WTC11 (cell line): ENCODE data around the gene ARL6IP6. TPM values are rescaled to one million over a fixed set of nuclear protein-coding genes. Genes with fewer than 3 reads are reported as not detected.

Experiments
- ATAC-seq: fragments of 200-7000 bp; cut with Tn5 transposase; 2 replicates; pipeline ENCODE4 v1.10.0; 2021; ENCODE audit warnings: mild to moderate bottlenecking, moderate library complexity
- CTCF ChIA-PET: fragments of 300-600 bp; sonication (Branson Sonifier 250); formaldehyde crosslinking; loops from one replicate; lab custom pipeline; 2021; ENCODE audit warnings: antibody characterized with exemption; lab: Charles Lee
- POLR2A ChIA-PET: fragments of 350-600 bp; sonication (Branson Sonifier 250); formaldehyde crosslinking; loops from one replicate; lab custom pipeline; 2021; ENCODE audit warnings: antibody characterized with exemption; lab: Charles Lee
- DNase-seq: peaks from one replicate; pipeline ENCODE4 v3.0.0; 2021; ENCODE audit warnings: low spot score
- H3K27ac Mint-ChIP-seq: 2 replicates; pipeline ENCODE4 v1.8.0; 2021; ENCODE audit warnings: mixed read lengths
- H3K27me3 Mint-ChIP-seq: 2 replicates; pipeline ENCODE4 v1.8.0; 2021; ENCODE audit warnings: low read depth, mild to moderate bottlenecking, moderate library complexity, mixed read lengths
- H3K36me3 Mint-ChIP-seq: 2 replicates; pipeline ENCODE4 v1.8.0; 2021; ENCODE audit warnings: mixed read lengths
- H3K4me1 Mint-ChIP-seq: 2 replicates; pipeline ENCODE4 v1.8.0; 2022; ENCODE audit warnings: mixed read lengths
- H3K4me3 Mint-ChIP-seq: 2 replicates; pipeline ENCODE4 v1.8.0; 2021; ENCODE audit warnings: mild to moderate bottlenecking, moderate library complexity, mixed read lengths
- H3K9me3 Mint-ChIP-seq: 2 replicates; pipeline ENCODE4 v1.8.0; 2021; ENCODE audit warnings: mixed read lengths
- ATF1 ChIP-seq: sonication (generic); formaldehyde crosslinking; IDR thresholded peaks from 2 replicates; pipeline ENCODE4 v1.8.1; 2023; ENCODE audit warnings: mild to moderate bottlenecking, moderate library complexity, missing genetic modification reagents
- ATF2 ChIP-seq: sonication (generic); formaldehyde crosslinking; IDR thresholded peaks from 2 replicates; pipeline ENCODE4 v1.8.1; 2022; ENCODE audit warnings: low read depth, missing genetic modification reagents, borderline replicate concordance
- CREB1 ChIP-seq: sonication (generic); formaldehyde crosslinking; IDR thresholded peaks from 2 replicates; pipeline ENCODE4 v1.8.0; 2023; ENCODE audit warnings: mild to moderate bottlenecking, missing genetic modification reagents
- ELF4 ChIP-seq: sonication (generic); formaldehyde crosslinking; IDR thresholded peaks from 2 replicates; pipeline ENCODE4 v1.8.1; 2022; ENCODE audit warnings: low read depth, mild to moderate bottlenecking, moderate library complexity, missing genetic modification reagents
- GABPB1 ChIP-seq: sonication (generic); formaldehyde crosslinking; IDR thresholded peaks from 2 replicates; pipeline ENCODE4 v1.8.1; 2023; ENCODE audit warnings: mild to moderate bottlenecking, missing genetic modification reagents
- GTF2I ChIP-seq: fragments of 250-450 bp; sonication (Bioruptor Pico); conservative IDR thresholded peaks from 2 replicates; pipeline ENCODE4 v1.4.0; 2021; ENCODE audit warnings: mild to moderate bottlenecking
- JUN ChIP-seq: sonication (generic); formaldehyde crosslinking; IDR thresholded peaks from 2 replicates; pipeline ENCODE4 v1.8.0; 2023; ENCODE audit warnings: mild to moderate bottlenecking, missing genetic modification reagents
- NFE2L1 ChIP-seq: sonication (generic); formaldehyde crosslinking; IDR thresholded peaks from 2 replicates; pipeline ENCODE4 v1.8.1; 2023; ENCODE audit warnings: missing genetic modification reagents
- PRDM15 ChIP-seq: sonication (generic); formaldehyde crosslinking; IDR thresholded peaks from 2 replicates; pipeline ENCODE4 v1.8.0; 2022; ENCODE audit warnings: missing genetic modification reagents
- RELA ChIP-seq: sonication (generic); formaldehyde crosslinking; IDR thresholded peaks from 2 replicates; pipeline ENCODE4 v1.8.1; 2022; ENCODE audit warnings: missing genetic modification reagents, mild to moderate bottlenecking, borderline replicate concordance
- RORB ChIP-seq: fragments of 250-450 bp; sonication (Bioruptor Pico); IDR thresholded peaks from 2 replicates; pipeline ENCODE4 v1.9.0; 2021; ENCODE audit warnings: mild to moderate bottlenecking
- TEAD4 ChIP-seq: sonication (generic); formaldehyde crosslinking; IDR thresholded peaks from 2 replicates; pipeline ENCODE4 v1.8.0; 2022; ENCODE audit warnings: mild to moderate bottlenecking, missing genetic modification reagents
- ZNF423 ChIP-seq: fragments of 250-450 bp; sonication (Bioruptor Pico); IDR thresholded peaks from 2 replicates; pipeline ENCODE4 v2.1.2; 2022; ENCODE audit warnings: mild to moderate bottlenecking, moderate library complexity
- total RNA-seq: library from RNA; stranded (reverse); gene quantifications from 3 replicates; pipeline ENCODE4 v1.2.3, GENCODE V29; 2021
- TF ChIP-seq, protein P1 (sequence below): sonication (generic); formaldehyde crosslinking; IDR thresholded peaks from 2 replicates; pipeline ENCODE4 v1.8.1; 2023; ENCODE audit warnings: mild to moderate bottlenecking, missing genetic modification reagents, borderline replicate concordance
- TF ChIP-seq, protein P2 (sequence below): sonication (generic); formaldehyde crosslinking; IDR thresholded peaks from 2 replicates; pipeline ENCODE4 v1.8.1; 2023; ENCODE audit warnings: mild to moderate bottlenecking, missing genetic modification reagents
- TF ChIP-seq, protein P3 (sequence below): sonication (generic); formaldehyde crosslinking; conservative IDR thresholded peaks from 2 replicates; pipeline ENCODE4 v1.8.1; 2022; ENCODE audit warnings: mild to moderate bottlenecking, missing genetic modification reagents
- TF ChIP-seq, protein P4 (sequence below): sonication (generic); formaldehyde crosslinking; IDR thresholded peaks from 2 replicates; pipeline ENCODE4 v1.8.1; 2023; ENCODE audit warnings: mild to moderate bottlenecking, missing genetic modification reagents, moderate library complexity
- TF ChIP-seq, protein P5 (sequence below): fragments of 250-450 bp; sonication (Bioruptor Pico); conservative IDR thresholded peaks from 2 replicates; pipeline ENCODE4 v1.9.0; 2021; ENCODE audit warnings: mild to moderate bottlenecking

The ARL6IP6 gene
- total RNA-seq, 1 experiment from 2014 or later: 40.4 TPM

DNA sequence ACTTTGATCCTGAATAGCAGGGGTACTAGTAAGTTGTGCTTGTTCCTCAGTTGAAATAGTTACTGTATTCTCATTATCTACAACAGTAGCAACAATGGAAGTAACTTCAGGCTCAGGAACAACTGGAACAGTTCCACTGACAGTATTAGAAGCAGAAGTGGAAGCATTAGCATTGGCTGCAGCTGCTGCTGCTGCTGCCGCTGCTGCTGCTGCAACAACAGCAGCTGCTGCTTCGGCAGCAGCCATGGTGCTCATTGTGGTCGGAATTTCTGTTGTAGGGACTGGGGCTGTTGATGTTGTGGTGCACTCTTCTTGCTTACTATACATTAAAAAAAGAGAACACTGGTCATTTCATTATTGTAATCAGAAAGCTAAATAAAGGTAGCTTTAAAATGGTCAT, 42.0 kb upstream of the ARL6IP6 start (continued):
- TF ChIP-seq, protein P1, sequence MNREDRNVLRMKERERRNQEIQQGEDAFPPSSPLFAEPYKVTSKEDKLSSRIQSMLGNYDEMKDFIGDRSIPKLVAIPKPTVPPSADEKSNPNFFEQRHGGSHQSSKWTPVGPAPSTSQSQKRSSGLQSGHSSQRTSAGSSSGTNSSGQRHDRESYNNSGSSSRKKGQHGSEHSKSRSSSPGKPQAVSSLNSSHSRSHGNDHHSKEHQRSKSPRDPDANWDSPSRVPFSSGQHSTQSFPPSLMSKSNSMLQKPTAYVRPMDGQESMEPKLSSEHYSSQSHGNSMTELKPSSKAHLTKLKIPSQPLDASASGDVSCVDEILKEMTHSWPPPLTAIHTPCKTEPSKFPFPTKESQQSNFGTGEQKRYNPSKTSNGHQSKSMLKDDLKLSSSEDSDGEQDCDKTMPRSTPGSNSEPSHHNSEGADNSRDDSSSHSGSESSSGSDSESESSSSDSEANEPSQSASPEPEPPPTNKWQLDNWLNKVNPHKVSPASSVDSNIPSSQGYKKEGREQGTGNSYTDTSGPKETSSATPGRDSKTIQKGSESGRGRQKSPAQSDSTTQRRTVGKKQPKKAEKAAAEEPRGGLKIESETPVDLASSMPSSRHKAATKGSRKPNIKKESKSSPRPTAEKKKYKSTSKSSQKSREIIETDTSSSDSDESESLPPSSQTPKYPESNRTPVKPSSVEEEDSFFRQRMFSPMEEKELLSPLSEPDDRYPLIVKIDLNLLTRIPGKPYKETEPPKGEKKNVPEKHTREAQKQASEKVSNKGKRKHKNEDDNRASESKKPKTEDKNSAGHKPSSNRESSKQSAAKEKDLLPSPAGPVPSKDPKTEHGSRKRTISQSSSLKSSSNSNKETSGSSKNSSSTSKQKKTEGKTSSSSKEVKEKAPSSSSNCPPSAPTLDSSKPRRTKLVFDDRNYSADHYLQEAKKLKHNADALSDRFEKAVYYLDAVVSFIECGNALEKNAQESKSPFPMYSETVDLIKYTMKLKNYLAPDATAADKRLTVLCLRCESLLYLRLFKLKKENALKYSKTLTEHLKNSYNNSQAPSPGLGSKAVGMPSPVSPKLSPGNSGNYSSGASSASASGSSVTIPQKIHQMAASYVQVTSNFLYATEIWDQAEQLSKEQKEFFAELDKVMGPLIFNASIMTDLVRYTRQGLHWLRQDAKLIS (CRISPR knock-in tag): no peak
- no peak for TF ChIP-seq ATF2
- TF ChIP-seq GABPB1 (CRISPR knock-in tag): no peak
- TF ChIP-seq JUN (CRISPR knock-in tag): no peak
- TF ChIP-seq, protein P2, sequence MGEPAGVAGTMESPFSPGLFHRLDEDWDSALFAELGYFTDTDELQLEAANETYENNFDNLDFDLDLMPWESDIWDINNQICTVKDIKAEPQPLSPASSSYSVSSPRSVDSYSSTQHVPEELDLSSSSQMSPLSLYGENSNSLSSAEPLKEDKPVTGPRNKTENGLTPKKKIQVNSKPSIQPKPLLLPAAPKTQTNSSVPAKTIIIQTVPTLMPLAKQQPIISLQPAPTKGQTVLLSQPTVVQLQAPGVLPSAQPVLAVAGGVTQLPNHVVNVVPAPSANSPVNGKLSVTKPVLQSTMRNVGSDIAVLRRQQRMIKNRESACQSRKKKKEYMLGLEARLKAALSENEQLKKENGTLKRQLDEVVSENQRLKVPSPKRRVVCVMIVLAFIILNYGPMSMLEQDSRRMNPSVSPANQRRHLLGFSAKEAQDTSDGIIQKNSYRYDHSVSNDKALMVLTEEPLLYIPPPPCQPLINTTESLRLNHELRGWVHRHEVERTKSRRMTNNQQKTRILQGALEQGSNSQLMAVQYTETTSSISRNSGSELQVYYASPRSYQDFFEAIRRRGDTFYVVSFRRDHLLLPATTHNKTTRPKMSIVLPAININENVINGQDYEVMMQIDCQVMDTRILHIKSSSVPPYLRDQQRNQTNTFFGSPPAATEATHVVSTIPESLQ (CRISPR knock-in tag): no peak
- TF ChIP-seq ATF1 (CRISPR knock-in tag): no peak

DNA sequence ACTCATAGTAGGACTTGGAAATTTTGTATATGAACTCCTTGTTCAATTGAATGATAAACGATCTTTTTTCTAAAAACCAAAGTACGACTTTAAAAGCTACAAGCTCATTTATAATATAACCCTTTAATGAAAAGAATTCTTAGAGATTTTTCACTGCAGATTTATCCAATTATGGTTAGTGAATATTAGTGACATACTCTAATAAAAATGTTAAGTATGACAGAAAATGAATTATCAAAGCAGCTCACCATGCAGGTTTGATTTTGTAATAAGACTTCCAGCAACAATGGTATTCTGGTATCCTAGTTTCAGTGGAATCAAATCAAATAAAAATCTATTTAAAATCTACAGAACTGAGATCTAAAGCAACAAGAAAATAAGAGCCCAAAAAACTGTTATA, 39.6 kb upstream of the ARL6IP6 start:
- Mint-ChIP-seq H3K9me3 (peaks cover 11% of the 10 kb centered on the region), H3K4me1 (no peaks in the 10 kb centered on the region), H3K27me3 (no peaks in the 10 kb centered on the region), H3K36me3 (peaks cover 80% of the 10 kb centered on the region), H3K27ac (no peak overlapping the region), H3K4me3 (no peak overlapping the region)
- DNase-seq (no peak), ATAC-seq (no peak)
- POLR2A ChIA-PET: no interaction called here
- CTCF ChIA-PET: no interaction called here
- TF ChIP-seq GTF2I (no peak), RELA (CRISPR knock-in tag) (no peak), ZNF423 (CRISPR knock-in tag) (no peak), TEAD4 (CRISPR knock-in tag) (no peak), RORB (CRISPR knock-in tag) (no peak), NFE2L1 (CRISPR knock-in tag) (no peak), ELF4 (CRISPR knock-in tag) (no peak), GABPB1 (CRISPR knock-in tag) (no peak), PRDM15 (no peak), CREB1 (CRISPR knock-in tag) (no peak)
- TF ChIP-seq, protein P3, sequence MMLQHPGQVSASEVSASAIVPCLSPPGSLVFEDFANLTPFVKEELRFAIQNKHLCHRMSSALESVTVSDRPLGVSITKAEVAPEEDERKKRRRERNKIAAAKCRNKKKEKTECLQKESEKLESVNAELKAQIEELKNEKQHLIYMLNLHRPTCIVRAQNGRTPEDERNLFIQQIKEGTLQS (CRISPR knock-in tag): no peak
- TF ChIP-seq, protein P4, sequence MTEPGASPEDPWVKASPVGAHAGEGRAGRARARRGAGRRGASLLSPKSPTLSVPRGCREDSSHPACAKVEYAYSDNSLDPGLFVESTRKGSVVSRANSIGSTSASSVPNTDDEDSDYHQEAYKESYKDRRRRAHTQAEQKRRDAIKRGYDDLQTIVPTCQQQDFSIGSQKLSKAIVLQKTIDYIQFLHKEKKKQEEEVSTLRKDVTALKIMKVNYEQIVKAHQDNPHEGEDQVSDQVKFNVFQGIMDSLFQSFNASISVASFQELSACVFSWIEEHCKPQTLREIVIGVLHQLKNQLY (CRISPR knock-in tag): no peak
- TF ChIP-seq, protein P1 (CRISPR knock-in tag): no peak
- TF ChIP-seq, protein P5, sequence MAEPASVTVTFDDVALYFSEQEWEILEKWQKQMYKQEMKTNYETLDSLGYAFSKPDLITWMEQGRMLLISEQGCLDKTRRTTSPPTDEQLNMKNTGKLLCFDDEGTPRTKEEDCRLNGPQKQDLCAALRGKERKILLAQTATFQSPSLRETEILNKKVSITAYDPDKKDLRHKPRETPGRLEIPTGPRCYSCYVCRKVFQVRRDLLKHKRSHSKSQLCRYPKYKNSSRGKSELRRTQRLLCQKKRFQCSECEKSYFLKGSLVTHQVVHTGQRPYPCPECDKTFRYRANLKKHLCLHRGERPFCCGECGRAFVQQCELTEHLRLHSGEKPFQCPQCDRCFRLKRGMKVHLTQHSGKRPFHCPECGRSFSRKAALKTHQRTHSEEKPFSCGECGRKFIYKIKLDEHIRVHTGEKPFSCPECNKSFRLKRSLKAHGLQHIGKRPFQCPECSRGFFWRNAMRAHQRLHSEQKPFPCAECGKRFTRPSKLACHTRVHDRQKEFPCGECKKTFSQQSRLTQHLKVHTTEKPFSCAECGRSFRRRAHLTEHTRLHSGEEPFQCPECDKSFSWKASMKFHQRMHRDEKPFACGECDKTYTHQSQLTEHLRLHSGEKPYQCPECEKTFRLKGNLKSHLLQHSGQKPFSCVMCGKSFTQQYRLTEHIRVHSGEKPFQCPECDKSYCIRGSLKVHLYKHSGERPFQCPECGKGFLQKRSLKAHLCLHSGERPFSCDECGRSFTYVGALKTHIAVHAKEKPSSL: no peak
